DND-41 (cell line): ENCODE data around the gene WNT3.

Experiments
- ATAC-seq: fragments of 200-7000 bp; cut with Tn5 transposase; 3 replicates; pipeline ENCODE4 v1.9.1; 2021; ENCODE audit warnings: low read depth; ENCODE audit not compliant: insufficient read depth
- DNase-seq: peaks from one replicate; pipeline ENCODE4 v3.0.0-alpha.2; 2020
- H2AFZ ChIP-seq: 2 replicates; pipeline ENCODE4 v1.6.0; 2012; ENCODE audit warnings: low read depth, low read length
- H3K27ac ChIP-seq: 2 replicates; pipeline ENCODE4 v1.5.1; 2012; ENCODE audit warnings: low read length, inconsistent platforms
- H3K27me3 ChIP-seq: fragments of 200-600 bp; sonication (generic); 2 replicates; pipeline ENCODE4 v1.6.0; 2012; ENCODE audit warnings: low read length, mild to moderate bottlenecking, inconsistent platforms; ENCODE audit not compliant: insufficient read depth, poor library complexity
- H3K36me3 ChIP-seq: 2 replicates; pipeline ENCODE4 v1.5.1; 2012; ENCODE audit warnings: low read length, inconsistent platforms; ENCODE audit not compliant: insufficient read depth
- H3K4me1 ChIP-seq: 2 replicates; pipeline ENCODE4 v1.5.1; 2012; ENCODE audit warnings: mild to moderate bottlenecking, low read length; ENCODE audit not compliant: insufficient read depth
- H3K4me2 ChIP-seq: 2 replicates; pipeline ENCODE4 v1.6.0; 2012; ENCODE audit warnings: mild to moderate bottlenecking, moderate library complexity, low read length, inconsistent platforms; ENCODE audit not compliant: insufficient read depth
- H3K4me3 ChIP-seq, 2 experiments: fragments of 200-600 bp in 1 of 2; shearing (Covaris generic) in 1 of 2; 2 replicates each; pipeline ENCODE4 v1.5.1; 2012 to 2016; ENCODE audit warnings: inconsistent platforms in 2 of 2, low read length in 2 of 2, mild to moderate bottlenecking in 2 of 2, low read depth in 1 of 2, moderate library complexity in 1 of 2
- H3K79me2 ChIP-seq: 2 replicates; pipeline ENCODE4 v1.6.0; 2012; ENCODE audit warnings: low read length, inconsistent platforms; ENCODE audit not compliant: insufficient read depth
- H3K9ac ChIP-seq: 2 replicates; pipeline ENCODE4 v1.6.0; 2012; ENCODE audit warnings: low read depth, mild to moderate bottlenecking, inconsistent platforms, low read length, moderate library complexity
- H3K9me3 ChIP-seq: 2 replicates; pipeline ENCODE4 v1.5.1; 2012; ENCODE audit warnings: low read length, moderate library complexity, mild to moderate bottlenecking, inconsistent platforms; ENCODE audit not compliant: insufficient read depth, severe bottlenecking
- H4K20me1 ChIP-seq: 2 replicates; pipeline ENCODE4 v1.6.0; 2012; ENCODE audit warnings: low read length; ENCODE audit not compliant: insufficient read depth
- CTCF ChIP-seq: IDR thresholded peaks from 2 replicates; pipeline ENCODE4 v1.5.1; 2012; ENCODE audit warnings: borderline replicate concordance, low read length, moderate library complexity, mild to moderate bottlenecking; ENCODE audit not compliant: poor library complexity, severe bottlenecking; ENCODE audit errors: extremely low read depth
- EZH2 ChIP-seq: IDR thresholded peaks from 3 replicates; pipeline ENCODE4 v1.6.1; 2012; ENCODE audit warnings: borderline replicate concordance, low read depth, mild to moderate bottlenecking, moderate library complexity, low read length, inconsistent platforms; ENCODE audit not compliant: severe bottlenecking

WNT3 gene

DNA sequence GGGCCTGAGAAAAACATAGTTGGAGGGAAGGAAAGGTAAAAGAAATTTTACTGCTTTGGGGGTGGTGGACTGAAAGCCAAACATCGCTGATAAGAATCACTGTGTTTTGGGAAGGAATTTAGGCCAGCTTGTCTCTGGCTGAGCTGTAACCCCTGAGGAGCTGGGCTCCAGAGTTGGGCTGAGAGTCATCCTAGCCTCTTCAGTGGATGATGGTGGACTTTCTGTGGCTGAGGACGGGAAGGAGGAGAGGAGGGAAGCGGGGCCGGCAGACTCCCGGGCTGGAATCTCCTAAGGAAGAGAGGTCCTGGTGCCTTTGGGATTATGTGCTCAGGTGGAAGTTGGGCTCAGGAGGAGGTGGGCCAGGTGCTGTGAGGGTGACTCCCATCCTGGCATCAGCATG lies 41.5 kb upstream of the WNT3 start:
- no peaks in the 10 kb centered on the region for H3K9me3 ChIP-seq
- ATAC-seq, result no peak
- H3K4me3 ChIP-seq, result no peak overlapping the region
- H3K27ac ChIP-seq, result no peak overlapping the region
- H3K9ac ChIP-seq, result no peak overlapping the region
- no peaks in the 10 kb centered on the region for H3K27me3 ChIP-seq
- no peak overlapping the region for H2AFZ ChIP-seq
- H4K20me1 ChIP-seq, result peaks cover 6% of the 10 kb centered on the region; the same call in 1 of the 2 replicates
- no peaks in the 10 kb centered on the region for H3K79me2 ChIP-seq
- TF ChIP-seq EZH2 (no peak), CTCF (no peak)
- H3K36me3 ChIP-seq, result no peaks in the 10 kb centered on the region
- peaks cover 11% of the 10 kb centered on the region for H3K4me1 ChIP-seq
- H3K4me2 ChIP-seq, result no peak overlapping the region
- no peak for DNase-seq

- Histone ChIP-seq H4K20me1 (no peaks in the 10 kb centered on the region), H3K4me3 (no peak overlapping the region), H3K4me1 (no peaks in the 10 kb centered on the region), H3K9me3 (no peaks in the 10 kb centered on the region), H3K27me3 (no peaks in the 10 kb centered on the region), H3K4me2 (no peak overlapping the region), H3K79me2 (no peaks in the 10 kb centered on the region), H3K36me3 (no peaks in the 10 kb centered on the region), H3K27ac (no peak overlapping the region), H3K9ac (no peak overlapping the region), H2AFZ (no peak overlapping the region)
- TF ChIP-seq EZH2 (no peak), CTCF (no peak)
- DNase-seq (no peak), ATAC-seq (no peak)
These were observed 39.1 kb upstream of the WNT3 start for GRCh38 chr17:46857600-46857999.

DNA sequence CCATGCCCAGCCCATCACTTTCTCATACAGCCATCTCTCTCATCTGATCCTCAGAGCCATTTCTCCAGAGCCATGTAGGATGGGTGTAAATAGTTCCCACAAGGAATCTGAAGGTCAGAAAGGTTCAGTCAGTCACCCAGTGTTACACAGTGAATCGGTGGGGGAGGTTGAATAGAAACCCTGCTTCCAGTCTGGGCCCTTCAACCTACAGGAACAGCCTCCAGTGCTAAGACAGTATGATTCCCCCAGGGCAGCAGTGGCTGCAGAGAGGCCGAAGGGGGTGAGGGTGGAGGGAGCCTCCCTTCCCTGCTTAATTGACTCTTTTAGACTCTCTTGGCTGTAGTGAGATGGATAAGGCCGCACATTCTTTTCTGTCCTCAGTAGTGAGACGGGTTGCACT lies 36.5 kb upstream of the WNT3 start:
- TF ChIP-seq EZH2, result no peak
- no peak for TF ChIP-seq CTCF
- no peaks in the 10 kb centered on the region for H3K36me3 ChIP-seq
- DNase-seq, result no peak
- no peaks in the 10 kb centered on the region for H3K9me3 ChIP-seq
- no peaks in the 10 kb centered on the region for H4K20me1 ChIP-seq
- ATAC-seq, result no peak
- no peaks in the 10 kb centered on the region for H3K27me3 ChIP-seq
- H3K9ac ChIP-seq, result no peak overlapping the region
- H2AFZ ChIP-seq, result no peak overlapping the region
- no peaks in the 10 kb centered on the region for H3K79me2 ChIP-seq
- H3K4me2 ChIP-seq, result no peak overlapping the region
- H3K4me1 ChIP-seq, result no peaks in the 10 kb centered on the region
- H3K4me3 ChIP-seq, result no peak overlapping the region
- no peak overlapping the region for H3K27ac ChIP-seq

- no peak for DNase-seq
- Histone ChIP-seq H3K36me3 (no peaks in the 10 kb centered on the region), H3K9me3 (no peaks in the 10 kb centered on the region), H3K4me3 (no peak overlapping the region), H4K20me1 (no peaks in the 10 kb centered on the region), H3K9ac (no peak overlapping the region), H2AFZ (no peak overlapping the region), H3K4me1 (no peaks in the 10 kb centered on the region), H3K4me2 (no peak overlapping the region), H3K27me3 (no peaks in the 10 kb centered on the region), H3K27ac (no peak overlapping the region), H3K79me2 (no peaks in the 10 kb centered on the region)
- no peak for TF ChIP-seq CTCF
- TF ChIP-seq EZH2, result no peak
- no peak for ATAC-seq
These were observed 36.0 kb upstream of the WNT3 start for GRCh38 chr17:46854515-46854914.
